Chondrocyte (in vitro differentiated cells): Measurements from ENCODE around the gene TRIM14. TPM values are rescaled to one million over a fixed set of nuclear protein-coding genes. Genes with fewer than 3 reads are reported as not detected.

Experiments
- DNase-seq: peaks from one replicate; pipeline ENCODE4 v3.0.0; 2021; ENCODE audit warnings: mixed read lengths, low spot score
- H3K27ac Mint-ChIP-seq: one replicate; pipeline ENCODE4 v1.8.0; 2021; ENCODE audit warnings: mild to moderate bottlenecking, moderate library complexity, mixed read lengths; ENCODE audit not compliant: unreplicated experiment
- H3K27me3 Mint-ChIP-seq: 2 replicates; pipeline ENCODE4 v1.8.0; 2021; ENCODE audit warnings: low read depth, mixed read lengths
- H3K36me3 Mint-ChIP-seq: 2 replicates; pipeline ENCODE4 v1.8.0; 2021; ENCODE audit warnings: low read depth, mixed read lengths
- H3K4me1 Mint-ChIP-seq: 2 replicates; pipeline ENCODE4 v1.8.0; 2021; ENCODE audit warnings: low read depth, mild to moderate bottlenecking, mixed read lengths
- H3K4me3 Mint-ChIP-seq: one replicate; pipeline ENCODE4 v1.8.0; 2021; ENCODE audit warnings: mild to moderate bottlenecking, moderate library complexity, mixed read lengths; ENCODE audit not compliant: unreplicated experiment
- H3K9me3 Mint-ChIP-seq: 2 replicates; pipeline ENCODE4 v1.8.0; 2021; ENCODE audit warnings: low read depth, mixed read lengths
- CTCF ChIP-seq: fragments of 200-600 bp; sonication (generic); IDR thresholded peaks from 2 replicates; pipeline ENCODE4 v1.5.0; 2021; ENCODE audit warnings: antibody characterized with exemption, mild to moderate bottlenecking, moderate library complexity
- total RNA-seq: library from RNA; stranded (reverse); gene quantifications from 3 replicates; pipeline ENCODE4 v1.2.1, GENCODE V29; 2021

Gene TRIM14
- total RNA-seq, 1 donor from 2014 or later = 1.1 TPM

- no peak for TF ChIP-seq CTCF
- H3K9me3 Mint-ChIP-seq = no peaks in the 10 kb centered on the region
- peaks cover 18% of the 10 kb centered on the region for H3K4me1 Mint-ChIP-seq
- H3K4me3 Mint-ChIP-seq = no peak overlapping the region
- no peak overlapping the region for H3K27ac Mint-ChIP-seq
- DNase-seq = no peak
- H3K27me3 Mint-ChIP-seq = no peaks in the 10 kb centered on the region
- peaks cover 16% of the 10 kb centered on the region for H3K36me3 Mint-ChIP-seq
Observed at GRCh38 chr9:98069551-98069950, 49.5 kb downstream of the TRIM14 start.

- Mint-ChIP-seq H3K9me3 (no peaks in the 10 kb centered on the region), H3K27ac (no peak overlapping the region), H3K4me1 (peaks cover 18% of the 10 kb centered on the region), H3K4me3 (no peak overlapping the region), H3K36me3 (peaks cover 25% of the 10 kb centered on the region), H3K27me3 (no peaks in the 10 kb centered on the region)
- TF ChIP-seq CTCF = no peak
- no peak for DNase-seq
Observed at GRCh38 chr9:98067184-98067583, 51.8 kb downstream of the TRIM14 start.

- H3K36me3 Mint-ChIP-seq = peaks cover 26% of the 10 kb centered on the region
- H3K27me3 Mint-ChIP-seq = no peaks in the 10 kb centered on the region
- no peak for DNase-seq
- peaks cover 19% of the 10 kb centered on the region for H3K4me1 Mint-ChIP-seq
- no peak overlapping the region for H3K4me3 Mint-ChIP-seq
- H3K27ac Mint-ChIP-seq = no peak overlapping the region
- H3K9me3 Mint-ChIP-seq = no peaks in the 10 kb centered on the region
- no peak for TF ChIP-seq CTCF
Observed at GRCh38 chr9:98066235-98066634, 52.8 kb downstream of the TRIM14 start.

GRCh38 chr9:98064623-98065392, 54.2 kb downstream of the TRIM14 start:
- no peak for TF ChIP-seq CTCF
- Mint-ChIP-seq H3K27ac (peak overlapping the region; percentile 59), H3K4me1 (peaks cover 20% of the 10 kb centered on the region), H3K9me3 (no peaks in the 10 kb centered on the region), H3K36me3 (peaks cover 31% of the 10 kb centered on the region), H3K27me3 (no peaks in the 10 kb centered on the region), H3K4me3 (no peak overlapping the region)
- DNase-seq = no peak

GRCh38 chr9:98062161-98062560, 56.9 kb downstream of the TRIM14 start:
- H3K27ac Mint-ChIP-seq = no peak overlapping the region
- H3K4me1 Mint-ChIP-seq = peaks cover 33% of the 10 kb centered on the region
- DNase-seq = no peak
- no peak for TF ChIP-seq CTCF
- H3K9me3 Mint-ChIP-seq = no peaks in the 10 kb centered on the region
- H3K27me3 Mint-ChIP-seq = no peaks in the 10 kb centered on the region
- H3K4me3 Mint-ChIP-seq = no peak overlapping the region
- H3K36me3 Mint-ChIP-seq = peaks cover 30% of the 10 kb centered on the region
